ENCODE results near the gene PSMG3.
"Not testable (repeated sequence)": the region's sequence is repeated elsewhere in the genome, so short reads cannot be mapped to it uniquely, and the experiment has no call there.

PSMG3 gene

DNA sequence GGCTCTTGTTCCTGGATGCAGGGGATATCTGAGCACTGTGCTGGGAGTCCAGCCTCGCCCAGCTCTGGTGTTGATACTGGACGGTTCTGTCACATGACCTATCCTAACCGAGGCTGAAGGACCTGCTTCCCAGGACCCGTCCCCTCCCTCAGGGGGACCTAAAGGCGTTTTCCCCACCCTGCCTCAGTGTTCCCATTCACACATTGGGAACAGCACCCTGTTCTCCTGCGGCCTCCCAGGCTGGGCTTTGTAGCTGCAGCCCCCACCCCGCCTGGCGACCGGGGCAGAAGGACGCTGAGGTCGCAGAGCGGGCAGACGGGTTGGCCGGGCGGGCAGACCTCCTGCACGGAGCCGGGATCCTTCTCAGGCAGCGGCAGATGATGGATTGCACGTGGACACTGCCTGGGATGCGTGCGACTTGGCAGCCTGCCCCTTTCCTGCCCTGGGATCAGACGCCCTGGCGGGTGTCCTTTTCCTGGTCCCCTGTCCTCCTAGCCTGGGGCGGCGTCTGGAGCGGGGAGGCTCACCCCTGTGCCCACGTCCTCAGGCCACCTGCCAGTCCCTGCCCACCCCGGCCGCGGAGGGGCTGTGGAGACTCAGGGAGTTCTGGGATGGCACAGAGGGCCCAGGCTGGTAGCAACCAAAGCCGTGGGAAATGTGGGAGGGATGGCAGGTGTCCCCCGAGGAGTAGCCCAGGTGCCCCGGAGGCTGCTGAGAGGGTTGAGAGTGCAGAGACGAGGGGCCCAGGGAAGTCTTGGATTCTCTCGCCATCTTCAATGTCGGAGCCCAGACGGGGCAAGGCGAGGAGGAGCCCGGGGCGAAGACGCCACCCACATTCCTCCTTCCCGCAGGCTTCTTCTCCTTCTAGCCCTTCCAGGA lies 17.2 kb upstream of the PSMG3 start:
- no peak for DNase-seq (ENCODE audit: low read depth)
- no peak overlapping the region for H3K4me3 ChIP-seq (ENCODE audit: low read length)
- TF ChIP-seq, protein P1, sequence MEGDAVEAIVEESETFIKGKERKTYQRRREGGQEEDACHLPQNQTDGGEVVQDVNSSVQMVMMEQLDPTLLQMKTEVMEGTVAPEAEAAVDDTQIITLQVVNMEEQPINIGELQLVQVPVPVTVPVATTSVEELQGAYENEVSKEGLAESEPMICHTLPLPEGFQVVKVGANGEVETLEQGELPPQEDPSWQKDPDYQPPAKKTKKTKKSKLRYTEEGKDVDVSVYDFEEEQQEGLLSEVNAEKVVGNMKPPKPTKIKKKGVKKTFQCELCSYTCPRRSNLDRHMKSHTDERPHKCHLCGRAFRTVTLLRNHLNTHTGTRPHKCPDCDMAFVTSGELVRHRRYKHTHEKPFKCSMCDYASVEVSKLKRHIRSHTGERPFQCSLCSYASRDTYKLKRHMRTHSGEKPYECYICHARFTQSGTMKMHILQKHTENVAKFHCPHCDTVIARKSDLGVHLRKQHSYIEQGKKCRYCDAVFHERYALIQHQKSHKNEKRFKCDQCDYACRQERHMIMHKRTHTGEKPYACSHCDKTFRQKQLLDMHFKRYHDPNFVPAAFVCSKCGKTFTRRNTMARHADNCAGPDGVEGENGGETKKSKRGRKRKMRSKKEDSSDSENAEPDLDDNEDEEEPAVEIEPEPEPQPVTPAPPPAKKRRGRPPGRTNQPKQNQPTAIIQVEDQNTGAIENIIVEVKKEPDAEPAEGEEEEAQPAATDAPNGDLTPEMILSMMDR (conservative IDR thresholded peaks at IDR 0.05; ENCODE audit: low read length): no peak

DNA sequence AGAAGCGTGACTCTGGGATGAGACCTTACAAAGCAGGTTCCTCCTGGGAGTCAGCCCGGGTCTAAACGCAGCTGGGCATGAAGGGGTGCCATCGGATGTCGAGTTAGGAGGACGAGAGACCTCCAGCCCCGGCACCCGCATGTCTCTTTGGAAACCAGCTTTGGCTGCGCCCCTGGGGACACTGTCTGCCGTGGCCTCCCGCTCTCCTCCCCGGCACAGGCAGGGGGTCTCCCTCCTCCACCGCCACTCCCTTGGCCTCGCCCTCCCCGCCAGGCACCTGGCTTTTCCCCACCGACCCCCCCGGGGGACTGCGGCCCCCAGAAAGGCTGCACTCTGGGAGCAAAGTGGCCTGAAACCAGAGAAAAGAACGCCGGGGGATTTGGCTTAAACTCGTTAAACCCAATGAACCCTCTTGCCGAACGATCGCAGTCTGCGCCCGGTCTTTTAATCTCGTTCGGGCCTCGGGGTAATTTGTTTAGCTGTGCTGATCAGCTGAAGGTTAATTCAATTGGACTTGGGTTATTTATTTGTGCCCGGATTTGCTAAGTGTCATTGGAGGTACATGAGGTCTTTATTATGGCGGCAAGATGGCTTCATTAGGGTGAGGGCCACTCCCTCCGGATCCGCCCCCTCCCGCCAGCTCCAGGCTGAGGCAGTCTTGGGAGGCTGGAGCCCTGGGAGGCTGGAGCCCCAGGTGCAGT lies 16.4 kb upstream of the PSMG3 start:
- DNase-seq (ENCODE audit: low read depth): no peak
- H3K4me3 ChIP-seq (ENCODE audit: low read length): no peak overlapping the region
- TF ChIP-seq, protein P1 (conservative IDR thresholded peaks at IDR 0.05; ENCODE audit: low read length): no peak

DNA sequence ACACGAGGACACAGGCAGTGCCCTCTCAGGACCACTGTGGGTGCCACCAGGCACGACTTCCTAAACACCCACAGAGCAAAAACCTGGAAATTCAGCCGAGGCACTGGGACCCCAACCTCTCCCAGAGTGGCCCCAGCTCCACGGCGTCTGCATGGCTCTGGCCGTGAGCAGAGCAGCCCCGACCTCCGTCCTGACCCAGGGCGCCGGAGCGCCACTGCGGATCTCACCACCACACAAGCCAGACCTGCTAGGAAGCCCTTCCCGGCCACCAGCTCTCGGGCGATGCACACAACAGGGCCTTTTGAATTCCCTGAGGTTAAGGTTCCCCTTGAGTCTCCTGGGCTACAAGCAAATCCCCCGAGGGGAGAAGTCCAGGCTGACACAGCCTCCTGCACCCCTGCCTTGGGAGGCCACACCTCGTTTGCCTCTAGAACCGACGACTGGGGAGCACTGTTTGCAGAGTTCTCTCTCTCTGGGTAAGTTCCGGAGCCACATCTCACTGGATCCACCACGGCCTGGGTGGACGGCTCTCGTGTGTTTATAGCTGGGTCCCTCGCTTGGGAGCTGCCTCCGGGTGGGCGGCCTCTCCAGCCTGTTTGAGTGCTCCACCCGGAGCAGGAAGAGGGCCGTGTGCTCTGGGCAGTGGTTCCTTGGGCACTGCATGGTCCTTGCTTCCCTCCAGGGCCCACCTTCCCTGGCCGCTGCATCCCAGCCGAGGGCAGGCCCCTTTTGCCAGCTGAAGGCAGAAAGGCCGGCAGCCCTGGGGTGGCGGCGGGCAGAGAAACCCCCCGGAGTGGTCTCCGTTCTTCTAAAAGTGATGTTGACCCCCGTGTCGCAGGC lies 15.5 kb upstream of the PSMG3 start:
- no peak for DNase-seq (ENCODE audit: low read depth)
- TF ChIP-seq, protein P1 (conservative IDR thresholded peaks at IDR 0.05; ENCODE audit: low read length): no peak
- no peak overlapping the region for H3K4me3 ChIP-seq (ENCODE audit: low read length)

- TF ChIP-seq, protein P1 (conservative IDR thresholded peaks at IDR 0.05; ENCODE audit: low read length): no peak
- H3K4me3 ChIP-seq (ENCODE audit: low read length): no peak overlapping the region
- no peak for DNase-seq (ENCODE audit: low read depth)
Observed at GRCh38 chr7:1584700-1585099, 14.9 kb upstream of the PSMG3 start.

DNA sequence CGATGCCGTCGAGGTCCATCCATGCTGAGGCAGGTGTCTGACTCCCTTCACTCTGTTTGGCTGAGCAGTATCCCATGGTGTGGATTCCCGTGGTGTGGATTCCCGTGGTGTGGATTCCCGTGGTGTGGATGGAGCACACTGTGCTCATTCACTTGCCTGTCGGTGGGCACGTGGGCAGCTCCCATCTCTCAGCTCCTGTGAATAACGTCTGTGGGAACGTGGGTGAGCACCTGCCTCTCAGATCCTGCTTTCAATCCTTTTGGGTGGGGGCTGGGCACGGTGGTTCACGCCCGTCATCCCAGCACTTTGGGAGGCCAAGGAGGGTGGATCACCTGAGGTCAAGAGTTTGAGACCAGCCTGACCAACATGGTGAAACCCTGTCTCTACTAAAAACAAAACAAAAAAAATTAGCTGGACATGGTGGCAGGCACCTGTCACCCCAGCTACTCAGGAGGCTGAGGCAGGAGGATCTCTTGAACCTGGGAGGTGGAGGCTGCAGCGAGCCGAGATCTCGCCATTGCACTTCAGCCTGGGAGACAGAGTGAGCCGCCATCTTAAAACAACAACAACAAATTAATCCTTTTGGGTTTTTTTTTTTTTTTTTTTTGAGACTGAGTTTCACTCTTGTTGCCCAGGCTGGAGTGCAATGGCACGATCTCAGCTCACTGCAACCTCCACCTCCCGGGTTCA lies 13.6 kb upstream of the PSMG3 start:
- DNase-seq (ENCODE audit: low read depth); H3K4me3 ChIP-seq (ENCODE audit: low read length): not testable (repeated sequence)

GRCh38 chr7:1580422-1581030 lies 10.7 kb upstream of the PSMG3 start:
- TF ChIP-seq, protein P1 (conservative IDR thresholded peaks at IDR 0.05; ENCODE audit: low read length): no peak
- no peak for DNase-seq (ENCODE audit: low read depth)
- no peak overlapping the region for H3K4me3 ChIP-seq (ENCODE audit: low read length)

Measured in AG10803 (cell line).